ENCODE results near the gene MPP7.

MPP7 gene

GRCh38 chr10:28269842-28270456 lies 32.9 kb downstream of the MPP7 start:
- no peak for DNase-seq (ENCODE audit: low read depth)

GRCh38 chr10:28266449-28267224 lies 36.2 kb downstream of the MPP7 start:
- DNase-seq (ENCODE audit: low read depth), result no peak

- no peak for DNase-seq (ENCODE audit: low read depth)
Measured at GRCh38 chr10:28263136-28263857, 39.6 kb downstream of the MPP7 start.

GRCh38 chr10:28256776-28257175 lies 46.1 kb downstream of the MPP7 start:
- no peak for DNase-seq (ENCODE audit: low read depth)

- no peak for DNase-seq (ENCODE audit: low read depth)
Measured at GRCh38 chr10:28254290-28254985, 48.4 kb downstream of the MPP7 start.

- DNase-seq (ENCODE audit: low read depth), result no peak
Measured at GRCh38 chr10:28253169-28253785, 49.6 kb downstream of the MPP7 start.

Data from activated T-cell treated with anti-CD3 and anti-CD28 coated beads for 24 hours (primary cell).